Activated naive CD4-positive, alpha-beta T cell treated with anti-CD3 and anti-CD28 coated beads for 36 hours (primary cell): Measurements from ENCODE around the gene PATJ. TPM values are rescaled to one million over a fixed set of nuclear protein-coding genes. Genes with fewer than 3 reads are reported as not detected.

ENCODE experiments used
- microRNA-seq: library from miRNA; unstranded; fragments of <30 nt; microRNA quantifications from one replicate; pipeline ENCODE4 v1.2.0, GENCODE V29; 2022; ENCODE audit warnings: borderline microRNAs expressed, borderline replicate concordance
- total RNA-seq, 2 experiments: library from RNA; stranded (reverse); gene quantifications; one replicate each; pipeline ENCODE4 v1.2.3, GENCODE V29; 2021

Gene PATJ
- total RNA-seq, 2 experiments from 2014 or later, result 13.3 to 13.5 TPM

Small RNA genes lying within 50 kb of the gene (microRNA-seq; reads per million reads assigned to microRNA genes)
- gene MIR3116-1 (not detected), gene MIR3116-2 (not detected)

Other genes with a start within 250 kb of the PATJ start
- gene TM2D1, start 17.3 kb upstream of the PATJ start, total RNA-seq, result 10 to 100 TPM; 28.2 to 30.9 TPM